ENCODE measurements around the gene RAB3B.
"Not testable (repeated sequence)": the region's sequence is repeated elsewhere in the genome, so short reads cannot be mapped to it uniquely, and the experiment has no call there.

The RAB3B gene

DNA sequence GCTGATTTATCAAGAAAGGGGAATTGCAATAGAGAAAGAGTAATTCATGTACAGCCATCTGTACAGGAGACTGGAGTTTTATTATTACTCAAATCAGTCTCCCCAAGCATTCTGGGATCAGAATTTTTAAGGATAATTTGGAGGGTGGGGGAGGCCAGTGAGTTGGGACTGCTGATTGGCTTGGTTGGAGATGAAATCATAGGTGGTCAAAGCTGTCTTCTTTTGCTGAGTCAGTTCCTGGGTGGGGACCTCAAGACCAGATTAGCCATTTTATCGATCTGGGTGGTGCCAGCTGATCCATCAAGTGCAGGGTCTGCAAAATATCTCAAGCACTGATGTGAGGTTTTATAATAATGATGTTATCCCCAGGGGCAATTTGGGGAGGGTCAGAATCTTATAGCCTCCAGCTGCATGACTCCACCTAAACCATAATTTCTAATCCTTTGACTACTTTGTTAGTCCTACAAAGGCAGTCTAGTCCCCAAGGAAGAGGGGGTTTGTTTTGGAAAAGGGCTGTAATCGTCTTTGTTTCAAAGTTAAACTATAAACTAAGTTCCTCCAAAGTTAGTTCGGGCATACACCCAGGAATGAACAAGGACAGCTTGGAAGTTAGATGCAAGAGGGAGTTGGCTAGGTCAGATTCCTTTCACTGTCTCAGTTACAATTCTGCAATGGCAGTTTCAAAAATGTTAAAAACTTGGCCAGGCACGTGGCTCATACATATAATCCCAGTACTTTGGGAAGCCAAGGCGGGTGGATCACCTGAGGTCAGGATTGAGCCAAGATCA is 16.9 kb upstream of the RAB3B start:
- DNase-seq (ENCODE audit: low spot score): no peak
- in situ Hi-C loops (cut with MboI; ENCODE audit: low sequenced_read_pairs, unreplicated experiment): loop anchor here (10.0 kb wide), 1 partner anchor 103 kb away; no protein-coding TSS in a partner anchor
- TF ChIP-seq CTCF (IDR thresholded peaks at IDR 0.05; ENCODE audit: borderline replicate concordance, control extremely low read depth, extremely low read depth, insufficient read depth, missing control alignments): no peak

DNA sequence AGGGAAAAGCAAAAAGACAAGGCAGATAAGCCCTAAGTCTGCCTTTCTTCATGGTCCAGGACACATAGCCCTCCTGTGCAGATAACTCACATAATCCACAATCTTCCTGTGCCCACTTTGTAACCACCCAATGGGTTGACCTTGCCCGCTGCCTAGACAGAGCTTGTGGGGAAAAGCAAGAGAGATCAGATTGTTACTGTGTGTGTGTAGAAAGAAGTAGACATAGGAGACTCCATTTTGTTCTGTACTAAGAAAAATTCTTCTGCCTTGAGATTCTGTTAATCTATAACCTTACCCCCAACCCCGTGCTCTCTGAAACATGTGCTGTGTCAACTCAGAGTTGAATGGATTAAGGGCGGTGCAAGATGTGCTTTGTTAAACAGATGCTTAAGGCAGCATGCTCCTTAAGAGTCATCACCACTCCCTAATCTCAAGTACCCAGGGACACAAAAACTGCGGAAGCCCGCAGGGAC is 15.6 kb upstream of the RAB3B start:
- in situ Hi-C loops (cut with MboI; ENCODE audit: low sequenced_read_pairs, unreplicated experiment): loop anchor here (10.0 kb wide), 1 partner anchor 101 kb away; no protein-coding TSS in a partner anchor
- DNase-seq (ENCODE audit: low spot score): not testable (repeated sequence)

- not testable (repeated sequence) for DNase-seq (ENCODE audit: low spot score)
- in situ Hi-C loops (cut with MboI; ENCODE audit: low sequenced_read_pairs, unreplicated experiment): loop anchor here (10.0 kb wide), 1 partner anchor 101 kb away; no protein-coding TSS in a partner anchor
Observed at GRCh38 chr1:52005548-52005947, 15.0 kb upstream of the RAB3B start.

DNA sequence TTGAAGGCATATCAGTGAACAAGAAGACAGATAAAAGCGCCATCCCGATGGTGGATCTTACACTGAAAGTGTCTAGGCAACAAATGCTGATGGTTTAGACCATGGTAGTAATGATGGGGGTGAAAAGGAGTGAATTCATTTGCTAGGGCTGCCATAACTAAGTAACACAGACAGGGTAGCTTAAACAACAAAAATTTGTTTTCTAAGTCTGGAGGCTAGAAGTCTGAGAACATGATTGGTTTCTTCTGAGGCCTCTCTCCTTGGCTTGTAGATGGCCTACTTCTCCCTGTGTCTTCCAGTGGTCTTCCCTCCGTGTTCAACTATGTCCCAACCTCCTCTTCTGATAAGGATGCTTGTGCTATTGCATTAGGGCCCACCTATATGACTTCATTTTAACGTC is 13.4 kb upstream of the RAB3B start:
- DNase-seq (ENCODE audit: low spot score): no peak
- no peak for TF ChIP-seq CTCF (IDR thresholded peaks at IDR 0.05; ENCODE audit: borderline replicate concordance, control extremely low read depth, extremely low read depth, insufficient read depth, missing control alignments)
- in situ Hi-C loops (cut with MboI; ENCODE audit: low sequenced_read_pairs, unreplicated experiment): loop anchor here (10.0 kb wide), 1 partner anchor 99 kb away; no protein-coding TSS in a partner anchor

- TF ChIP-seq CTCF (IDR thresholded peaks at IDR 0.05; ENCODE audit: borderline replicate concordance, control extremely low read depth, extremely low read depth, insufficient read depth, missing control alignments): peak; percentile 75
- DNase-seq (ENCODE audit: low spot score): peak; percentile 87
- in situ Hi-C loops (cut with MboI; ENCODE audit: low sequenced_read_pairs, unreplicated experiment): loop anchor here (10.0 kb wide), 1 partner anchor 97 kb away; no protein-coding TSS in a partner anchor
Observed at GRCh38 chr1:52002038-52002917, 11.8 kb upstream of the RAB3B start.

DNA sequence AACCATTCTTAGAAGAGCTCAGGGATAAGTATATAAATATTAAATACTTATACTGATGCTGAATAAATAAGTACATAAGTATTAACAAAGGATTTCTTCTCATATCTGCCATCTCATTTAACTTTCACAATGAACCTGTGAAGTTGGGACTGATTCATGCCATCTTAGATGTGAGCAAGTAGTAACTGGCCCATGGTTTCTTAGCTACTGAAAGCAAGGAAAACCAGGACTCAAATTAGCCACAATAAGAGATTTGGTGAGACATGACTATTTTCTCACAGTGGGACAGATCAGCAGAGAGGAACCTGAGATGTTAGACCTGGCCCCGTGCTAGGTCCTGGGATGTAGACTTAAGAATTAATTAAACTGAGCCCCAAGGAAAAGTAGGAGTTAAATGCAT is 8.2 kb upstream of the RAB3B start:
- no peak for DNase-seq (ENCODE audit: low spot score)
- TF ChIP-seq CTCF (IDR thresholded peaks at IDR 0.05; ENCODE audit: borderline replicate concordance, control extremely low read depth, extremely low read depth, insufficient read depth, missing control alignments): no peak
- in situ Hi-C loops (cut with MboI; ENCODE audit: low sequenced_read_pairs, unreplicated experiment): loop anchor here (25.0 kb wide), 1 partner anchor 89 kb away; no protein-coding TSS in a partner anchor

- in situ Hi-C loops (cut with MboI; ENCODE audit: low sequenced_read_pairs, unreplicated experiment): loop anchor here (25.0 kb wide), 1 partner anchor 89 kb away; no protein-coding TSS in a partner anchor
- no peak for DNase-seq (ENCODE audit: low spot score)
- TF ChIP-seq CTCF (IDR thresholded peaks at IDR 0.05; ENCODE audit: borderline replicate concordance, control extremely low read depth, extremely low read depth, insufficient read depth, missing control alignments): no peak
Observed at GRCh38 chr1:51997974-51998382, 7.5 kb upstream of the RAB3B start.
